HEK293 (cell line): ENCODE data around the gene PNKD.
A peak's percentile ranks its signal among the peaks of the same experiment; 100 is the strongest.

ENCODE experiments used
- CTCF ChIA-PET: fragments of 350-600 bp; formaldehyde crosslinking; extraction: SDS; loops from one replicate; lab custom pipeline; 2021; ENCODE audit warnings: antibody characterized with exemption; lab: Yijun Ruan, JAX
- POLR2A ChIA-PET: fragments of 300-600 bp; formaldehyde crosslinking; extraction: SDS; loops from one replicate; lab custom pipeline; 2020; ENCODE audit warnings: antibody characterized with exemption, inconsistent platforms; lab: Yijun Ruan, JAX
- H3K27ac ChIP-seq: fragments of 200-500 bp; sonication (Bioruptor generic); 2 replicates; pipeline ENCODE4 v1.5.1; 2014; ENCODE audit warnings: low read depth, low read length, control low read depth, inconsistent platforms; ENCODE audit errors: extremely low read depth
- H3K36me3 ChIP-seq, 2 experiments: fragments of 200-500 bp in 1 of 2; sonication (Bioruptor generic) in 1 of 2; 1 replicate in 1 of 2; 2 replicates in 1 of 2; pipeline ENCODE4 v1.5.1; 2014 to 2017; ENCODE audit warnings: inconsistent platforms in 2 of 2, low read length in 2 of 2; ENCODE audit not compliant: control insufficient read depth in 2 of 2, insufficient read depth in 1 of 2
- H3K4me1 ChIP-seq: fragments of 200-500 bp; sonication (Bioruptor generic); 2 replicates; pipeline ENCODE4 v1.5.1; 2014; ENCODE audit warnings: mild to moderate bottlenecking, low read length, inconsistent platforms; ENCODE audit not compliant: control insufficient read depth, insufficient read depth
- H3K4me3 ChIP-seq: 2 replicates; pipeline ENCODE4 v1.5.1; 2011; ENCODE audit warnings: low read depth, mild to moderate bottlenecking, control low read depth, low read length, moderate library complexity
- H3K9me3 ChIP-seq: fragments of 200-500 bp; sonication (Bioruptor generic); 2 replicates; pipeline ENCODE4 v1.5.1; 2014; ENCODE audit warnings: low read depth, low read length, inconsistent platforms; ENCODE audit not compliant: control insufficient read depth, insufficient read depth
- BCL11A ChIP-seq: fragments of 450-650 bp; formaldehyde crosslinking; IDR thresholded peaks from 2 replicates; pipeline ENCODE4 v1.5.1; 2016; ENCODE audit warnings: low read depth, missing biosample characterization, missing genetic modification characterization
- GLIS2 ChIP-seq: fragments of 450-650 bp; formaldehyde crosslinking; IDR thresholded peaks from 2 replicates; pipeline ENCODE4 v1.5.1; 2016; ENCODE audit warnings: missing biosample characterization, missing genetic modification characterization
- HOXA7 ChIP-seq: sonication (generic); formaldehyde crosslinking; IDR thresholded peaks from 2 replicates; pipeline ENCODE4 v1.8.1; 2022; ENCODE audit warnings: missing genetic modification reagents, borderline replicate concordance
- KLF1 ChIP-seq: fragments of 450-650 bp; formaldehyde crosslinking; IDR thresholded peaks from 2 replicates; pipeline ENCODE4 v1.5.1; 2016; ENCODE audit warnings: missing biosample characterization, missing genetic modification characterization
- PRDM1 ChIP-seq: fragments of 450-650 bp; formaldehyde crosslinking; IDR thresholded peaks from 2 replicates; pipeline ENCODE4; 2016; ENCODE audit warnings: missing biosample characterization, missing genetic modification characterization
- ZBTB1 ChIP-seq: fragments of 450-650 bp; formaldehyde crosslinking; IDR thresholded peaks from 2 replicates; pipeline ENCODE4 v1.5.1; 2016; ENCODE audit warnings: missing biosample characterization, missing genetic modification characterization
- ZBTB20 ChIP-seq: fragments of 450-650 bp; formaldehyde crosslinking; IDR thresholded peaks from 2 replicates; pipeline ENCODE4 v1.5.1; 2016; ENCODE audit warnings: missing biosample characterization, missing genetic modification characterization
- ZFHX2 ChIP-seq: fragments of 450-650 bp; formaldehyde crosslinking; conservative IDR thresholded peaks from 2 replicates; pipeline ENCODE4 v1.5.1; 2016; ENCODE audit warnings: missing biosample characterization, missing genetic modification characterization
- ZNF311 ChIP-seq: fragments of 450-650 bp; formaldehyde crosslinking; IDR thresholded peaks from 2 replicates; pipeline ENCODE4 v1.5.1; 2017; ENCODE audit warnings: missing biosample characterization, missing genetic modification characterization, borderline replicate concordance
- ZNF324 ChIP-seq: fragments of 450-650 bp; formaldehyde crosslinking; IDR thresholded peaks from 2 replicates; pipeline ENCODE4 v1.5.1; 2016; ENCODE audit warnings: missing biosample characterization, missing genetic modification characterization
- ZNF350 ChIP-seq: fragments of 450-650 bp; formaldehyde crosslinking; IDR thresholded peaks from 2 replicates; pipeline ENCODE4 v1.5.0; 2017; ENCODE audit warnings: missing biosample characterization, mild to moderate bottlenecking, missing genetic modification characterization
- ZNF391 ChIP-seq: fragments of 450-650 bp; formaldehyde crosslinking; IDR thresholded peaks from 2 replicates; pipeline ENCODE4 v1.5.1; 2016; ENCODE audit warnings: low read depth, missing biosample characterization, missing genetic modification characterization, borderline replicate concordance
- ZNF404 ChIP-seq: fragments of 450-650 bp; formaldehyde crosslinking; IDR thresholded peaks from 2 replicates; pipeline ENCODE4 v1.5.1; 2017; ENCODE audit warnings: missing biosample characterization, missing genetic modification characterization
- ZNF529 ChIP-seq: fragments of 450-650 bp; formaldehyde crosslinking; IDR thresholded peaks from 2 replicates; pipeline ENCODE4 v1.5.1; 2017; ENCODE audit warnings: missing genetic modification characterization, missing biosample characterization; ENCODE audit not compliant: insufficient replicate concordance
- ZNF530 ChIP-seq: fragments of 450-650 bp; formaldehyde crosslinking; IDR thresholded peaks from 2 replicates; pipeline ENCODE4 v1.5.1; 2016; ENCODE audit warnings: low read depth, missing biosample characterization, missing genetic modification characterization
- ZNF571 ChIP-seq: fragments of 450-650 bp; formaldehyde crosslinking; IDR thresholded peaks from 2 replicates; pipeline ENCODE4 v1.5.0; 2017; ENCODE audit warnings: missing biosample characterization, missing genetic modification characterization
- ZNF76 ChIP-seq: fragments of 450-650 bp; formaldehyde crosslinking; IDR thresholded peaks from 2 replicates; pipeline ENCODE4; 2016; ENCODE audit warnings: low read depth, missing biosample characterization, missing genetic modification characterization, borderline replicate concordance
- ZSCAN30 ChIP-seq: fragments of 450-650 bp; IDR thresholded peaks from 2 replicates; pipeline ENCODE4 v1.5.1; 2018; ENCODE audit warnings: missing biosample characterization, mild to moderate bottlenecking, missing genetic modification characterization, moderate library complexity
- TF ChIP-seq, protein P1 (sequence below): fragments of 450-650 bp; formaldehyde crosslinking; IDR thresholded peaks from 2 replicates; pipeline ENCODE4 v1.5.1; 2016; ENCODE audit warnings: missing biosample characterization, missing genetic modification characterization
- TF ChIP-seq, protein P2 (sequence below): fragments of 450-650 bp; formaldehyde crosslinking; conservative IDR thresholded peaks from 2 replicates; pipeline ENCODE4 v1.5.1; 2016; ENCODE audit warnings: low read depth, missing biosample characterization, missing genetic modification characterization
- TF ChIP-seq, protein P3 (sequence below): fragments of 450-650 bp; formaldehyde crosslinking; IDR thresholded peaks from 2 replicates; pipeline ENCODE4 v1.5.1; 2016; ENCODE audit warnings: missing biosample characterization, missing genetic modification characterization
- TF ChIP-seq, protein P4 (sequence below): fragments of 450-650 bp; formaldehyde crosslinking; IDR thresholded peaks from 2 replicates; pipeline ENCODE4 v1.5.1; 2016; ENCODE audit warnings: missing biosample characterization, missing genetic modification characterization, borderline replicate concordance
- TF ChIP-seq, protein P5 (sequence below): fragments of 450-650 bp; formaldehyde crosslinking; IDR thresholded peaks from 2 replicates; pipeline ENCODE4 v1.5.1; 2016; ENCODE audit warnings: missing biosample characterization, missing genetic modification characterization

Gene PNKD

DNA sequence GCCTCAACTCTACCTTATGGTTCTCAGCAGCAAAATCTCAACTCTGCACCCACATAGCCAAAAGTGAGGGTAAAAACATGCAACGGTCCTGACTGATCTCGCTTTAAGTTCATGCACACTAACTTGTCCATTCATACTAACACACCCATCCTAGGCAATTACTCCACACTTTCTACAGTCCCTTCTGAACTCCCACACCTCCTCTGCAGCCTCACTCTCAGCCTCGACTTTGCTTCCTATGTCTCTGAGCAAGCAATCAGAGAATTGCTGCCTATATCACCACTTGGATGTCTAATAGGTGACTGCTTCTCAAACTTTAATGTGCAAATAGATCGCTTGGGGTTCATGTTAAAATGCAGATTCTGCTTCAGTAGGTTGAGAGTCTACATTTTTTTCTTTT is 29.8 kb downstream of the PNKD start (continued):
- TF ChIP-seq, protein P1, sequence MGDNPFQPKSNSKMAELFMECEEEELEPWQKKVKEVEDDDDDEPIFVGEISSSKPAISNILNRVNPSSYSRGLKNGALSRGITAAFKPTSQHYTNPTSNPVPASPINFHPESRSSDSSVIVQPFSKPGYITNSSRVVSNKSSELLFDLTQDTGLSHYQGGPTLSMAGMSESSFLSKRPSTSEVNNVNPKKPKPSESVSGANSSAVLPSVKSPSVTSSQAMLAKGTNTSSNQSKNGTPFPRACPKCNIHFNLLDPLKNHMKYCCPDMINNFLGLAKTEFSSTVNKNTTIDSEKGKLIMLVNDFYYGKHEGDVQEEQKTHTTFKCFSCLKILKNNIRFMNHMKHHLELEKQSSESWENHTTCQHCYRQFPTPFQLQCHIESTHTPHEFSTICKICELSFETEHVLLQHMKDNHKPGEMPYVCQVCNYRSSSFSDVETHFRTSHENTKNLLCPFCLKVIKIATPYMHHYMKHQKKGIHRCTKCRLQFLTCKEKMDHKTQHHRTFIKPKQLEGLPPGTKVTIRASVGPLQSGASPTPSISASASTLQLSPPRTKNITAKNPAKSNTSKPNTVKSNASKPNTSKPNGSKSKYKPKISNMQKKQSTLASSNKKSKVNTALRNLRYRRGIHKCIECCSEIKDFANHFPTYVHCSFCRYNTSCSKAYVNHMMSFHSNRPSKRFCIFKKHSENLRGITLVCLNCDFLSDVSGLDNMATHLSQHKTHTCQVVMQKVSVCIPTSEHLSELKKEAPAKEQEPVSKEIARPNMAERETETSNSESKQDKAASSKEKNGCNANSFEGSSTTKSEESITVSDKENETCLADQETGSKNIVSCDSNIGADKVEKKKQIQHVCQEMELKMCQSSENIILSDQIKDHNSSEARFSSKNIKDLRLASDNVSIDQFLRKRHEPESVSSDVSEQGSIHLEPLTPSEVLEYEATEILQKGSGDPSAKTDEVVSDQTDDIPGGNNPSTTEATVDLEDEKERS (tag by site-specific recombination), result no peak
- TF ChIP-seq, protein P2, sequence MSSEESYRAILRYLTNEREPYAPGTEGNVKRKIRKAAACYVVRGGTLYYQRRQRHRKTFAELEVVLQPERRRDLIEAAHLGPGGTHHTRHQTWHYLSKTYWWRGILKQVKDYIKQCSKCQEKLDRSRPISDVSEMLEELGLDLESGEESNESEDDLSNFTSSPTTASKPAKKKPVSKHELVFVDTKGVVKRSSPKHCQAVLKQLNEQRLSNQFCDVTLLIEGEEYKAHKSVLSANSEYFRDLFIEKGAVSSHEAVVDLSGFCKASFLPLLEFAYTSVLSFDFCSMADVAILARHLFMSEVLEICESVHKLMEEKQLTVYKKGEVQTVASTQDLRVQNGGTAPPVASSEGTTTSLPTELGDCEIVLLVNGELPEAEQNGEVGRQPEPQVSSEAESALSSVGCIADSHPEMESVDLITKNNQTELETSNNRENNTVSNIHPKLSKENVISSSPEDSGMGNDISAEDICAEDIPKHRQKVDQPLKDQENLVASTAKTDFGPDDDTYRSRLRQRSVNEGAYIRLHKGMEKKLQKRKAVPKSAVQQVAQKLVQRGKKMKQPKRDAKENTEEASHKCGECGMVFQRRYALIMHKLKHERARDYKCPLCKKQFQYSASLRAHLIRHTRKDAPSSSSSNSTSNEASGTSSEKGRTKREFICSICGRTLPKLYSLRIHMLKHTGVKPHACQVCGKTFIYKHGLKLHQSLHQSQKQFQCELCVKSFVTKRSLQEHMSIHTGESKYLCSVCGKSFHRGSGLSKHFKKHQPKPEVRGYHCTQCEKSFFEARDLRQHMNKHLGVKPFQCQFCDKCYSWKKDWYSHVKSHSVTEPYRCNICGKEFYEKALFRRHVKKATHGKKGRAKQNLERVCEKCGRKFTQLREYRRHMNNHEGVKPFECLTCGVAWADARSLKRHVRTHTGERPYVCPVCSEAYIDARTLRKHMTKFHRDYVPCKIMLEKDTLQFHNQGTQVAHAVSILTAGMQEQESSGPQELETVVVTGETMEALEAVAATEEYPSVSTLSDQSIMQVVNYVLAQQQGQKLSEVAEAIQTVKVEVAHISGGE (tag by site-specific recombination), result no peak
- TF ChIP-seq ZSCAN30 (tag by site-specific recombination), result no peak

DNA sequence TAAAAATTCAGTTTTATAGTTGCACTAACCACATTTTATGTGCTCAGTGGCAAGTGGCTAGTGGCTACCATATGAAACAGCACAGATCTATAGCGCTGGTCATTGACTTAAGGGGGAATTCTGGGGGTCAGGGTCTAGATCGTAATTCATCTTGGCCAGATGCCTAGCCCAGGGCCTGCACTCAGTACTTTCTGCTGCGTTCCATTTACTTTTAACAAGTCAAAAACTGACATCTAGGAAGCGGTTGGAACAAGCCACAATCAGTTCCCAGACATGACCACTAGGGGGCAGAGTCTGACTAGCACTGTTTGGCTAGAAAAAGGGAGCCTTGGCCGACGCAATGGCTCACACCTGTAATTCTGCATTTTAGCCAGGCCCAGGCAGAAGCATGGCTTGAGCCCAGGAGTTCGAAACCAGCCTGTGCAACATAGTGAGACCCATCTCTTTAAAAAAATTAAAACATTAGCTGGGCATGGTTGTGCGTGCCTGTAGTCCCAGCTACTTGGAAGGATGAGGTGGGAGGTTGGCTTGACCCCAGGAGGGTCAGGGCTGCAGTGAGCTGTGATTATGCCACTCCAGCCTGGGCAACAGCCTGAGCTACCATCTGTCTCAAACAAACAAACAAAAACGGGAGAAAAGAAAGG is 31.0 kb downstream of the PNKD start:
- Histone ChIP-seq H3K9me3 (no peaks in the 10 kb centered on the region), H3K4me1 (no peaks in the 10 kb centered on the region; the same call in 1 of the 2 replicates), H3K27ac (no peak overlapping the region), H3K36me3 (no peaks in the 10 kb centered on the region), H3K4me3 (no peak overlapping the region)
- POLR2A ChIA-PET, result interaction anchor here (0.9 kb wide), 1 partner anchor 15 kb away, joined by 3 read pairs; no protein-coding TSS in a partner anchor
- CTCF ChIA-PET, result interaction anchor here (0.6 to 2.2 kb wide), 29 partner anchors 9 to 547 kb away, joined by 3 to 23 read pairs (median 5); partner anchors contain the start of genes AAMP, CATIP, PNKD and TMBIM1
- TF ChIP-seq HOXA7 (CRISPR knock-in tag) (no peak), BCL11A (tag by site-specific recombination) (no peak), ZBTB1 (tag by site-specific recombination) (no peak), ZNF571 (tag by site-specific recombination) (no peak), ZNF76 (tag by site-specific recombination) (no peak), ZNF350 (tag by site-specific recombination) (no peak), GLIS2 (tag by site-specific recombination) (no peak), KLF1 (tag by site-specific recombination) (no peak), ZNF324 (tag by site-specific recombination) (no peak), ZNF529 (no peak), ZNF311 (no peak), ZBTB20 (tag by site-specific recombination) (no peak), ZNF530 (tag by site-specific recombination) (no peak), PRDM1 (tag by site-specific recombination) (no peak), ZNF391 (tag by site-specific recombination) (peak; percentile 21; the same call in 1 of the 2 replicates), ZNF404 (no peak), ZFHX2 (tag by site-specific recombination) (no peak)
- TF ChIP-seq, protein P3, sequence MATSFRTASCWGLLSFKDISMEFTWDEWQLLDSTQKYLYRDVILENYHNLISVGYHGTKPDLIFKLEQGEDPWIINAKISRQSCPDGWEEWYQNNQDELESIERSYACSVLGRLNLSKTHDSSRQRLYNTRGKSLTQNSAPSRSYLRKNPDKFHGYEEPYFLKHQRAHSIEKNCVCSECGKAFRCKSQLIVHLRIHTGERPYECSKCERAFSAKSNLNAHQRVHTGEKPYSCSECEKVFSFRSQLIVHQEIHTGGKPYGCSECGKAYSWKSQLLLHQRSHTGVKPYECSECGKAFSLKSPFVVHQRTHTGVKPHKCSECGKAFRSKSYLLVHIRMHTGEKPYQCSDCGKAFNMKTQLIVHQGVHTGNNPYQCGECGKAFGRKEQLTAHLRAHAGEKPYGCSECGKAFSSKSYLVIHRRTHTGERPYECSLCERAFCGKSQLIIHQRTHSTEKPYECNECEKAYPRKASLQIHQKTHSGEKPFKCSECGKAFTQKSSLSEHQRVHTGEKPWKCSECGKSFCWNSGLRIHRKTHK (tag by site-specific recombination), result no peak
- TF ChIP-seq, protein P4, sequence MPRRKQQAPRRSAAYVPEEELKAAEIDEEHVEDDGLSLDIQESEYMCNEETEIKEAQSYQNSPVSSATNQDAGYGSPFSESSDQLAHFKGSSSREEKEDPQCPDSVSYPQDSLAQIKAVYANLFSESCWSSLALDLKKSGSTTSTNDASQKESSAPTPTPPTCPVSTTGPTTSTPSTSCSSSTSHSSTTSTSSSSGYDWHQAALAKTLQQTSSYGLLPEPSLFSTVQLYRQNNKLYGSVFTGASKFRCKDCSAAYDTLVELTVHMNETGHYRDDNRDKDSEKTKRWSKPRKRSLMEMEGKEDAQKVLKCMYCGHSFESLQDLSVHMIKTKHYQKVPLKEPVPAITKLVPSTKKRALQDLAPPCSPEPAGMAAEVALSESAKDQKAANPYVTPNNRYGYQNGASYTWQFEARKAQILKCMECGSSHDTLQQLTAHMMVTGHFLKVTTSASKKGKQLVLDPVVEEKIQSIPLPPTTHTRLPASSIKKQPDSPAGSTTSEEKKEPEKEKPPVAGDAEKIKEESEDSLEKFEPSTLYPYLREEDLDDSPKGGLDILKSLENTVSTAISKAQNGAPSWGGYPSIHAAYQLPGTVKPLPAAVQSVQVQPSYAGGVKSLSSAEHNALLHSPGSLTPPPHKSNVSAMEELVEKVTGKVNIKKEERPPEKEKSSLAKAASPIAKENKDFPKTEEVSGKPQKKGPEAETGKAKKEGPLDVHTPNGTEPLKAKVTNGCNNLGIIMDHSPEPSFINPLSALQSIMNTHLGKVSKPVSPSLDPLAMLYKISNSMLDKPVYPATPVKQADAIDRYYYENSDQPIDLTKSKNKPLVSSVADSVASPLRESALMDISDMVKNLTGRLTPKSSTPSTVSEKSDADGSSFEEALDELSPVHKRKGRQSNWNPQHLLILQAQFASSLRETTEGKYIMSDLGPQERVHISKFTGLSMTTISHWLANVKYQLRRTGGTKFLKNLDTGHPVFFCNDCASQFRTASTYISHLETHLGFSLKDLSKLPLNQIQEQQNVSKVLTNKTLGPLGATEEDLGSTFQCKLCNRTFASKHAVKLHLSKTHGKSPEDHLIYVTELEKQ (tag by site-specific recombination), result no peak
- TF ChIP-seq, protein P5, sequence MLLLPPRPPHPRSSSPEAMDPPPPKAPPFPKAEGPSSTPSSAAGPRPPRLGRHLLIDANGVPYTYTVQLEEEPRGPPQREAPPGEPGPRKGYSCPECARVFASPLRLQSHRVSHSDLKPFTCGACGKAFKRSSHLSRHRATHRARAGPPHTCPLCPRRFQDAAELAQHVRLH (tag by site-specific recombination), result no peak
